ENCODE measurements around the gene COX17.
"Not testable (repeated sequence)": the region's sequence is repeated elsewhere in the genome, so short reads cannot be mapped to it uniquely, and the experiment has no call there.

Gene COX17, protein sequence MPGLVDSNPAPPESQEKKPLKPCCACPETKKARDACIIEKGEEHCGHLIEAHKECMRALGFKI

DNA sequence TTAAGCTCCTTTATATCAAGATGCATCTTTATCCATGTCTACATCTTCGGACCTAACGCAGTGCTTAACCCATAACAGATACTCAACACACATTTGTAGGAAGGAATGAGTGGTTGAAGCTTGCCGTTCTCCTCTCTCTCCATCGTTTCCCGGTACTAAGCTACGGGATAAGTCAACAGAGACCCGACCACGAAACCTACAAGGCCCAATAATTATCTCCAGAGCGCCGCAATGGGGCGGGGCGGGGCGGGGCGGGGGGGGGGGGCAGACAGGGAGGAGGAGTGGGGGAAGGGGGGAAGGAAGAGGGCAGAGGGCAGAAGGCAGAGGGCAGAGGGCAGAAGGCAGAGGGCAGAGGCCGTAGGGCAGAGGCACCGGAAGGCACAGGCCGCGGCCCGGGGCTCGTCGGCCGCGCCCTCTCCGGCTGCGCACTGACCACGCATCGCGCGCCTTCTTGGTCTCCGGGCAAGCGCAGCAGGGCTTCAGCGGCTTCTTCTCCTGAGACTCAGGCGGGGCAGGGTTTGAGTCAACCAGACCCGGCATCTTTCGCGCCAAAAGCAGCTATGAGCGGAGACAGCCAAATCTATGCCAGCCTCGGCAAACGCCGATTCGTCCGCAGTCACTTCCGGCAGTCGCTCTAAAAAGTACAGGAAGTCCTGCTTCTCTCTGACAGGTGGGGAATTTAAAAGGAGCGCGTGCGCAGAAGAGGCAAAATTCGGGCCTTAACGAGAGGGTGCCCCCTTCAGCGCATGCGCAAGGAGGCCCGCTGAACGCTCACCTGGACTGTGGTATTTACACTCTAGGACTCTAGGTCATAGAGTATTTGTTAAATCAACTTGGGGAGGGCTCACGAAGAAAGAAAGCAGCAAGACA is at the start of gene COX17:
TSS of gene COX17 (minus strand) at position 636 of the 870 bp plus-strand sequence. CDS start at position 540, 96 bp downstream.
- DNase-seq: peak; percentile 94 to 95

DNA sequence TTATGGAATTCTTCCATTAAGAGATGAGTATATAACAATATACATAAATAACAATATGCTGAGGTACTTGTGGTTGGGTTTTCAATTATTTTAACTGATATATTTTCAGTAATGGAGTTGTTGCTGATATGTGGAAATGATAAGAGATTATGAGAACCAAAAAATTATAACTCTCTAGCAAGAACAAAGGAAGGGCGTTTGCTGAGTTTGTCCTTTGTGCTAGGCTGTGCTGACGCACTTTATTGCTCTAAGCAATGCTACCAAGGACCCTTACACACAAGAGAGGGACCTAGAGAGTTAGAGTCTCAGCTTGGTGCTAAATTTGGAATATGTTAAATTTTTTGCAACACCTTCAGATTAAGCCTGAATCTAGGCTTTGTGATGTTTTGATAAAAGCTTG is 49.7 kb upstream of the COX17 start:
- no peak for DNase-seq

DNA sequence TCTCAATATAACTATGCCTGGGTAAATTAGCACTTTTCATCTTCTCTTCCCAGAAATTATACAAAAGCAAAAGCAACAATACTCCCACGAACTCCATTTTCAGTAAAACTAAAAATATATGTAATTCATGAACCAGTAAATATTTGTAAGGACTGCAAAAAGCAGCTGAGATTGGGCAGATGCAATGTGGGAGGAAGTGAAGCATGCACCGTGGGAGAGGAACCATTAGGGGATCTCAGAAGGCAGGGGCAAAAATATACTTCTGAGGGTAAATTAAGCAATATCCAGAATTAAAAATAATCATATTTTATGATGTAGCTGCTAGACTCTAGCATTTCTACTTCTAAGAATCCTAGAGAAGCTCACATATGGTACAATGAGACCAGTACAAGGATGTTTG is 45.8 kb upstream of the COX17 start:
- peak in 1 of 2 experiments; percentile 42 for DNase-seq

DNA sequence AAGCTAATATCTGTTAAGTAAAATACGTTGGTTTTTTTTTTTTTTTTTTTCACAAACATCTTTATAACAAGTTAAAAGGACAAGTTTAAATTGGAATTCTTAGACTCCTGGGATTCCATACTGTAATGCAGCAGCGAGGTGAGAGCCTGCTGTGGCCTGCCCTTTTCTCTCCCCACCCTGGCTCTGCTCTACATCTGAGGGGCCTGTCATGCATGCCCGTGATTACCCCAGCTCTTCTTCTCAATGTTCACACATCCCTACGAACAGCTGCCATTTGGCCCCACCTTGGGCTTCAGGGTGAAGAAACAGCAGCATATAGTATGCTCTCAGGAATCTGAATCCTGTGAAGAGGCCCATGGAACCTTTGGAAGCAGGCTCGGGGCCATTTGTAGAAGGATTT is 40.3 kb upstream of the COX17 start:
- no peak for DNase-seq

DNA sequence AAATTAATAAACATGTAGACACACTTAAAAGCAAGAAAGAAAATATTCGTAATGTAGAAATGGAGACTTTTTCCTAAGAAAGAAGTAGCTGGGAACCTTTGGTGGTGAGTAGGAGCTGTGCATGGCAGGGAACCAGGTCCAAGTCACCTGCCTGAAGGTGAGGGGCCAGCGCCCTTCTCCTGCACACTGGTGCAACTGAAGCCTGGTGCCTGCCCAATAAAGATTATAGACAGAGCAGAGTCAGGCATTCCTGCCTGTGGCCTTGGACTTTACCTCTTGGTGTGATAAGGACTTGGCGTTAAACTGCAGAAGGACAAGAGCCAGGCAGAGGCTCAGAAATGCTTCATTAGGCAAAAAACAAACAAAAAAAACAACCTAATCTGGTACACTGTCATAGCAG is 39.8 kb upstream of the COX17 start:
- no peak for DNase-seq

DNA sequence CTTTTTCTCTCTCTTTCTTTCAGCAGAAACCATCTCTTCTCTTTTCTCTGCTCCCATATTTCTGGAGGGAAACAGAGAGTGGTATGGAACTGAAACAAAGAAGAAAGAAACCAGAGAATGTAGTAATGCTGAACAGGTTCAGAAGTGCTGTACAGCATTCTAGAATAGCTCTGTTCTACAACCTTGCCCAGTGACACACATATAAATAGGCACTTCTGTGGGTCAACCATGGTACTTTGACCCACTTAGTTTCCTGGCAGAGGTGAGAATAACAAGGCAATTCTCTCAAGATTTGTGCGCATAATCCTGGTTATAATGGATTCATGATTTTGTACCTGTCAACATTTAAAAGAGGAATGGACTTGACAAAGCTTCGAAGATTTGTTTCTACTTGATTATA is 37.9 kb upstream of the COX17 start:
- DNase-seq: no peak

DNA sequence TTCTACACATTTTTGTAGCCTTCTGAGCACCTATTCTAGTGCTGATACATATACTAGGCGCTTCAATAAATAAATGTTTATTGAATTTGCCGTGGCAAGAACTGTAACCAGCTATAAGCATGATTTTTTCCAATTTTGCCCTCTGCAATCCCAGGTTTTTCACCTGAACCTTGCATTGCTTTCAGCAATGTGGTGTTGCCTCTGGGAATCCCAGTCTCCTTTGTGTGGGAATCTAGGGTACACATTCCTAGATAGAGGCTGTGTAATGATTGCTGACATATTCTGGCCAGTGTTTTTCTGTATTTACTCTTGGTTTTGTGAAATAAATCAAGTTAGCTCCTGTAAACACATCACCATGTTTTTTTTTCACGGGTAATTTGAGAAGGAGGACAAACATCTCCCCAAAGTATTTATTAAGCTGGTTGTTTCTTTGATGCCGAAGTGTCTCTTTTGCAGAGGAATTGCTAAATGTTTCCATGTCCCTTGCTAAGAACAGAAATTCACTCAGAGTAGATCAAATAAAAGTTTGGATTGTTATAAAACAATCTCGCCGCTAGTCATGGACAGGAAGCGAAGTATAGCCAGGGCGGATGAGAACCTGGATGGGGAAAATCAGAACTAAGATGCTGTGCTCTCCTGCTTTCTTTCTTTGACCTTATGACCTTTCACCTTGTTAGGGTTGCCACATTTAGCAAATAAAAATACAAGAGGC is 26.8 kb upstream of the COX17 start:
- DNase-seq: no peak

DNA sequence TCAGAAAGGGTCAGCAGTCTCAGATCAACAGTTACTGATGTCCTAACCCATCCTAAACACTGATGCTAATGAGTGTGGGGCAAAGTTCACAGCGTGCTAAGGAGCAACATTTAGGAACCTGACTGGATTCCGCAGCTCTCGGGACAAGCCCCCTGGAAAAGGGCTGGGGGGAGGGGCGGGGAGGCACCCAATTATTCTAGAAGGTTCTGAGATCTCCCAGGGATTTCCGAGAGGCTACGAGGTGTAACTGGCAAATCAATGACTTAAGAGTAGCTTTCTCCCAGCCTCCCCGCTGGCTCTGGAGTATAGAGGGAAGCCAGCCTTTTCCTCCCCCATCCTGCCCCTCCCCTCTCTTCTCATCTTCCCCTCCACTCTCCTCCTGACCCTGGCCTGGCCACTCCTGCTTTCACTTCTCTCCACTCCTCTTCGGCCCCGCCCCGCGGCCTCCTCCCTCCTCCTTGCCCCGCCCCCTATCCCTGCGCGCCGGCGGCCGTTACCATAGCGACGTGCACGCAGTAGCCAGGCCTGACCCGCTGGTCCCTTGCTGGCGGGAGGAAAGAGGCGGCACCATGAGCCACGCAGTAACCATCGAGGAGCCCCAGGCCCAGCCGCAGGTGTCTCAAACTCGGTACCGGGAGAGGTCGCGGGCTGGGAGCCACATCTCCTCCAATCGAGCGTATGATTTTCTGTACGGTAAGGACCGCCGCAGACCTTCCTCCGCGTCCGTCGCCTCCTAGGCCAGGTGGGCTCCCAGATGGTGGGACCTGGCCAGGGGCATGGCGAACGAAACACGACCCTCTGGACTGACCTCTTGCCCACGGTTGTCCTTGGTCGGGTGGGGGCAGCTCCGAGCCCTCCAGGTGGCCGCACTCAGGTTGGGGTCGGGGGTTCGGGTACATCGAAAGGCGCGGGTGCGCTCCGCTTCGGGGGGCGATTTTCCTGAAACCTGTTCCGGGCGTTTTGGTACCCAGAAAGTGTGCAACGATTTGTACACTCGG is 25.6 kb upstream of the COX17 start, which contains the start of gene CFAP91:
TSS of gene CFAP91 (plus strand) at position 493 of the 998 bp plus-strand sequence. CDS start at position 570, 77 bp downstream.
- no peak for DNase-seq

DNA sequence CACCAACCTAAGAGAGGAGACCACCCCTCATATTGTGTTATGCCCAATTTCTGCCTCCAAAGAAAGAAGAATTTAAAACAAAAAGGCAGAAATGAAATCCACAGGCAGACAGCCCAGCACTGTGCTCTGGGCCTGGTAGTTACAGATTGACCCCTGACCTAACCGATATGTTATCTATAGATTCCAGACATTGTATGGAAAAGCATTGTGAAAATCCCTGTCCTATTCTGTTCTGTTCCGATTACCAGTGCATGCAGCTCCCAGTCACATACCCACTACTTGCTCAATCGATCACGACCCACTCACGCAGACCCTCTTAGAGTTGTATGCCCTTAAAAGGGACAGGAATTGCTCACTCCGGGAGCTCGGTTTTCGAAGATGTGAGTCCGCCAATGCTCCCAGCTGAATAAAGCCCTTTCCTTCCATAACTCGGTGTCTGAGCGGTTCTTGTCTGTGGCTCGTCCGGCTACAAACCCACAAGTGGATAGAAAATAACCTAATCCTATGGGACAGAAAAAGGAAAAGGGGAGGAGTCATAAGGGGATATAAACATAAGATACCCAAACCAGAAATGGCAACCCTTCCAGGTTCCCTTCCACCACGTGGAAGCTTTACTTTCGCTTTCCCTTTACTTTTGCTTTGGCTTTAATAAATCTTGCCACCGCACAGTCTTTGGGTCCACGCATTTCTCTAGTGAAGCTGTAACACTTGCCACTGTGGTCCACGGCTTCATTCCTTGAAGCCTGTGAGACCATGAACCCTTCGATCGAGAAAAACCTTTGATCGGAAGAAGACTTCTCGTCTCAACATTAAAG is 23.9 kb upstream of the COX17 start:
- no peak for DNase-seq

DNA sequence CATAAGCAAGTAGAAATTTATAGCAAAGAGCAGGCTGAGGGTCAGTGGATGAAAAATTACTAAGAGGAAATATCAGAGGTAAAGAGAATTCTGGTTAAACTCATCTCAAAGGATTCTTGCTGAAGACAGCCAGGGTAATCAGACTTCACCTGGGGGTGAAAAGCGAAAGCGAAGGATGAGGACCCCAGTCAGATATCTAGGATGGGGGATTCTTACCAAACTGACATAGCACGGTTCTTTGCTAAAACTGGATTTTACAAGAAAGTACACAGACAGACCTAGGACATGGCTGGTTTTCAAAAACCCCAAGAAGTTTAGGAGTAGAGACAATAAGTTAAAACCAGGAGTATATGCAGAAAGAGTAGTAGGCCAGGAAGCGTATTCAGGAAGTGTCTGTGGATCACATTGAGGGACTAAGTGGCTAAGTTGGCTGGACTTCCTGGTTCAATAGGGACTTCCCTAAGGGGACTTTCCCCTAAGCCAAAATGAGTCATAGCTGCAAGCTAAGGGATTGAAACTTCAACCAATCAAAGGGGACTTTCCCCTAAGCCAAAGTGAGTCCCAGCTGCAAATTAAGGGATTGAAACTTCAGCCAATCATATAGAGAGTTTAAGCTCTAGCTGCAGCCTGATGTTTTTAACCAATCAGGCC is 23.2 kb upstream of the COX17 start:
- peak; percentile 33 to 45 for DNase-seq

DNA sequence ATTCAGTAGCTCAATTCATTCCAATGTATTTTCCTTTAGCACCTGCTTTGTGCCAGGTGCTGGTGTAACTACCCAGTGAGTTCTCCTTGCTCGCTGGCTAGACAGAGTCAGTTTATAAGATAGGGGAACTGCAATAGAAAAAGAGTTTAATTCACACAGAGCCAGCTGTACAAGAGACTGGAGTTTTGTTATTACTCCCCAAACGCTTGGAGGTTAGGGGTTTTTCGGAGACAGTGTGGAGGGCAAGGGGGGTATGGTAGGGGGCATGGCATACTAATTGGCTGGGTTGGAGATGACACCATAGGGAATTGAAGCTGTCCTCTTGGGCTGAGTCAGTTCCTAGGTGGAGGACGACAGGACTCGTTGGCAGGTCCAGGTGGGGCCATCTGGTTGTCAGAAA is 20.2 kb upstream of the COX17 start:
- no peak for DNase-seq

DNA sequence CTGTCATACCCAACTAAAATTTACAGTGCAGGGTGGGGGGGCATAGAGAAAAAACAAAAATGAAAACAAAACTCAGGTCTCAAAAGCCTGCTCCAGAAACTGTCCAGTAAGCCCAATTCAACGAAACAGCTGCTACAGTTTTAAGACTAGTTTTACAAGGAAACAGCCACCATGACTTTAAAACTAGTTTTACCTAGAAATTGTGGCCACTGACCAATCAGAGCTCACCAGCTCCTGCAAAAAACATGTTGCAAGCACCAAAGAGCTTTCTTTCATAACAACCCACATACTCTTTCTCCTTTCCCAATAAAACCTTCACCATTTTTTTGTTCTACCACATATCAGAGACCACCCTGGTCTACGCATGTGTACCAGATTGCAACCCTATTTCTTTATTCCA is 18.3 kb upstream of the COX17 start:
- no peak for DNase-seq

DNA sequence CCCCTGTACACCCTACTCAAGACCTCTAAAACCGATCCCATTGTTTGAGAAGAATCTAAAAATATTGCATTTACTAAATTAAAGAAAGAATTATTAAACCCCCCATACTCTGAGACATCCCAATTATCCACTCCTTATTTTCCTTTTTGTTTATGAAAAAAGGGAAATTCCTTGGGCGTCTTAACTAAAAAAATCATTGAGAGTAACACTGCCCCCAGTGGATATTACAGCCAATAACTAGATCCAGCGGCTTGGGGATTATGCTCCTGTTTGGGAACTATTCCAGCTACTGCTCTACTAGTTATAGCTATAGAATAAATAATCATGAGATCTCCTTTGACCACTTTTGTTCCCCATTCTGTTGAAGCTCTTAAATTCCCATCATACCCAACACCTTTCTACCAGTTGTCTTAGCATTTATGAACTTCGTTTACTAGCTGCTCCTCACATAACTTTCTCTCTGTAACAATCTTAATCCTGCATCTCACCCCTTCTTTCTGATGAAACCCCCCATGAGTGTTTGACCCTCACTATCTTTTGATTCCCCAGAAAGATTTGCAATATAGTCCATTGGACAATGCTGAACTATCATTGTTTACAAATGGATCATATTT is 12.9 kb upstream of the COX17 start:
- peak; percentile 37 to 47 for DNase-seq

DNA sequence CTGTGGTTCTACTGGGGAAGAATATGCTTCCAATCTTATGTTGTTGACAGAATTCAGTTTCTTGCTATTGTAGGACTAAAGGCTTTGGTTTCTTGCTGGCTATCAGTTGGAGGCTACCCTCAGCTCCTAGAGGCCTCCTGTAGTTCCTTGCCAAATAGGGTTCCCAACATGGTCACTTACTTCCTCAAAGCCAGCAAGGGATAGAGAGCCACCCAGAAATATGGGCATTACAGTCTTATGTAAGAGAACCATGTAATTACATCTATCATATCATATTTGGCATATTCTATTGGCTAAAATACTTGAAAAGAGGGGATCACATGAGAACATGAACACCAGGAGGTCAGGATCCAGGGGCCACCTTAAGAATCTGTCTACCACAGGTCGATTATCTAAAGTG is 6.2 kb upstream of the COX17 start:
- DNase-seq: no peak

DNA sequence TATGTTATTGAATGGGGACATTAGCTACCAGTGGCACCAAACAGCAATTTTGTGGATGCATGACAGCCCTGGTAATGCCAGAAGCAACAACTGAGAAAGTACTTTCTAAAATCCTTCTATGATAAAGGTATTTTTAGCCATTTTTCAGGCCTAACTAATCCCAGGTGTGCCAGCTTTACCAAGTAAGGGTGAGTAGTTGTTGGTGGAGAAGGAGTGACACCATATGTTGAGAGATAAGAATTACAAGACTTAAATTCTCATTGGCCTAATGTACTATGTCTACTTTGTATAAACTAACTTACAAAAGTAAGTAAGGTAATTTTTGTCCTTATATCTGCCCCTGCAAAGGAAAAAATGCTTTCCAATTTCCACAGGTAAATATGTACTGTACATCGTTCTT is 4.1 kb upstream of the COX17 start:
- peak; percentile 46 to 60 for DNase-seq

DNA sequence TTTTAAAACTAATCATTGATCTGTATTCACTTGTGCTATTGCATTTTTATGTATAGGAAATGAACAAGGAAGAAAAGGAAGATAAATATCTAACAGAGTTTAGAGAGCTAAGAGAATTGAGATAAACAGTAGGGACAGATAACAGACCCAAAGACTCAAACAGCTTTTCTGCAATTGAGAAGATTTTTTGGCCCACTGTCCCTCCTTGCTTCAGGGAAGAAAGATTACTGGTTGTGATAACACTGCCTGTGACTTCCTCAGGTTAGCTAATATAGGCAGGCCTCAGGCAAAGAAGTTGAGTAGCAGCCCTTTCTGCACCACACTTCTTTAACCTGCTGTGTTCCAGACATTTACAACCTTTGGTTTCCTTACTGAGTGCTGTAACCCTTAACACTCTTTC is 2.7 kb upstream of the COX17 start:
- no peak for DNase-seq

DNA sequence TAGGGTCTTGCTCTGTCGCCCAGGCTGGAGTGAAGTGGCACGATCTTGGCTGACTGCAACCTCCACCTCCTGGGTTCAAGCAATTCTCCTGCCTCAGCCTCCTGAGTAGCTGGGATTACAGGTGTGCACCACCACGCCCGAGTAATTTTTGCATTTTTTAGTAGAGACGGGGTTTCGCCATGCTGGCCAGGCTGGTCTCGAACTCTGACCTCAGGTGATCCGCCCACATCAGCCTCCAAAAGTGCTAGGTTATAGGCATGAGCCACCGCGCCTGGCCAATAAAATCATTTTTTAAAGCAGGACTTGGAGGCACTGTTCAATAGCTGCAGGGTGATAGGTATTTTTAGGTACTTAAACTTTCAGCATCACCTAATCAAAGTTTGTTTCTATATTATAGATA is 1.0 kb upstream of the COX17 start:
- DNase-seq: not testable (repeated sequence)

DNA sequence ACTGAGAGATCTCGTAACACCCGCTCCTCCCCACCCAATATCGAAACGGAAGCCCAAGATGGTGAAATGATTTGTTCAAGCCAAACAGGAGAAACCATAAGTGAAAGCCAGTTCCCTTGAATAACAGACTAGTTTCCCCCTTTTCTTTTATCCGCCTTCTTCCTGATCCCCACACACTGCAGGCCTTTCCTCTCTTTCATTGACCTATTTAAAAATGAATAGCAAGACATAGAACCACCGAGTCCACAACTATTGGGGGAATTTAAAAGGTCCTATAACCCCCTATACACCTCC is 382 bp upstream of the COX17 start:
- peak in 1 of 2 experiments; percentile 86 for DNase-seq

DNA sequence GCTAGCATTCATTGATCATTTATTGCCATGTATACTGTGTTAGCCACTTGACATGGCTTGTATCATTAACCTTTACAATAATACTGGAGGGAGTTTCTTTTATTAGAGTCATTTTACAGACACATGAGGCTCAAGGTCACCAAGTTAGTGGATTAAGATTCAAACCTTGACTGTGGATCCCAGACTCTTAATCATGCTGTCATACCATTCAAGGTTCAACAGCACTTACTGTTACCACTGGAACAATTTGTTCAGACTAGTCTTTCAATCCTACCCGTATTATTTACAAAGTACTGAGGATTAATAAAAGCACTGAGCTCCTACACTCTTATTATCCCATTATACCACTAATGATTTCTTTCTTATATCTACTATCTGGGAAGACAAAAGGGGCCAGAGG is 1.2 kb downstream of the COX17 start:
- no peak for DNase-seq

DNA sequence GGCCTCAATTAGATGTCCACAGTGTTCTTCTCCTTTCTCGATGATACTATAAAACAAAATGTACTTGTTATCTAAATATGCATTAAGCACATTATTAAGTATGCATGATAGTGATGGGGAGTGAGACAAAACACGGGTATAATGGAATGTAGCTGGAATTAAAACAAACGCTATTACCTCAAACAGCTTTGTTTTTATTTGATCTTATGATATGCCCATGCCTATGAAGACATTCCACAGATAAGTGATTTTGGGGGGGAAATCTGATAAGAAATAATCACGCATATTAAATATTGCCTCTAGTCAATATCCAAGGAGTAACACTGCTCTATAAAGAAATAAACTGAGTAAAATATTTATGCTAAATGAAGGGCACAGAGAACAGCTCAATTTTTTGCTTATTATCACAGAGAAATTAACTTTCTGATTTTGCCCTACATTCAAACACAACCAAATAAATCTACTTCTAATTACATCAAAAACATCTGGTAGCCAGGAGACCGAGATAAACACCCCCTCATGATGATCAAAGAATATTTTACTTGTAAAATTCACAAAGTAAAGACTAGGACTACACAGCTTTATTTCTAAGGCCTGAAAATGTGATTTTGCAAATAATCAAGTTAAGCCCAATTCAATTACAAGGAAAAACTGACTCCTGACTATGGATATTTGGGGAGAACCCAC is 1.9 kb downstream of the COX17 start:
- no peak for DNase-seq

All from Kasumi-1 (cell line).